ENCODE data around the gene RBP5.

The RBP5 gene

GRCh38 chr12:7073946-7074345 lies 54.7 kb downstream of the RBP5 start:
- no peak for DNase-seq (ENCODE audit: low spot score)
